ENCODE data around the gene CBY2. TPM values are rescaled to one million over a fixed set of nuclear protein-coding genes. Genes with fewer than 3 reads are reported as not detected.

The CBY2 gene
- total RNA-seq, 1 experiment from 2014 or later: not detected

DNA sequence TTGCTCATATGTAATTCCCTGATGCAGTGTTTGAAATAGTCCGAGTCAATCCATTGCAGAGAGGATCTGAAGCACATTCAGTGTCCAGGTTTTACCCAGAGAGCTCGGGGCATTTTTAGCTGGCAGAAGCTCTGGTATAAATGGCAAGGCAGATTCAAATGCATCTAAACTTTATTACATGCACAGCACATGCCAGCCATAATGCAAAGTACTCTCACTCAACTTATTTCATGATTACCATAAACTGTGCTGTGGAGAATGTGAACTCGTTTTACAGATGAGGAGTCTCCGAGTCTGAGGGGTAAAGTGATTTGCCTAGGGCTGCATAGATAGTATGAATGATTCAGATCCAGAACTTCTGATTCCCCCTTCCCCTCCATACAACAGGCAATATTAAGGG, 13.5 kb upstream of the CBY2 start:
- H3K27ac ChIP-seq: no peak overlapping the region
- no peaks in the 10 kb centered on the region for H3K9me3 ChIP-seq (replicated peaks)
- H3K27me3 ChIP-seq (replicated peaks): no peaks in the 10 kb centered on the region; the same call in 1 of the 2 replicates
- no peaks in the 10 kb centered on the region for H3K36me3 ChIP-seq
- no peak for DNase-seq (ENCODE audit: low read depth in 1 of 2, low spot score in 2 of 2)
- H3K4me1 ChIP-seq (replicated peaks): no peaks in the 10 kb centered on the region
- H3K4me3 ChIP-seq: no peak overlapping the region

GRCh38 chr13:45690636-45691035, 11.5 kb upstream of the CBY2 start:
- Histone ChIP-seq H3K27ac (no peak overlapping the region), H3K4me3 (no peak overlapping the region), H3K9me3 (replicated peaks) (no peaks in the 10 kb centered on the region), H3K4me1 (replicated peaks) (no peaks in the 10 kb centered on the region), H3K27me3 (replicated peaks) (no peaks in the 10 kb centered on the region; the same call in 1 of the 2 replicates), H3K36me3 (no peaks in the 10 kb centered on the region)
- no peak for DNase-seq (ENCODE audit: low read depth in 1 of 2, low spot score in 2 of 2)

GRCh38 chr13:45691251-45691650, 10.9 kb upstream of the CBY2 start:
- Histone ChIP-seq H3K27ac (no peak overlapping the region), H3K4me1 (replicated peaks) (no peaks in the 10 kb centered on the region), H3K4me3 (no peak overlapping the region), H3K9me3 (replicated peaks) (no peaks in the 10 kb centered on the region), H3K36me3 (no peaks in the 10 kb centered on the region), H3K27me3 (replicated peaks) (no peaks in the 10 kb centered on the region; the same call in 1 of the 2 replicates)
- no peak for DNase-seq (ENCODE audit: low read depth in 1 of 2, low spot score in 2 of 2)

DNA sequence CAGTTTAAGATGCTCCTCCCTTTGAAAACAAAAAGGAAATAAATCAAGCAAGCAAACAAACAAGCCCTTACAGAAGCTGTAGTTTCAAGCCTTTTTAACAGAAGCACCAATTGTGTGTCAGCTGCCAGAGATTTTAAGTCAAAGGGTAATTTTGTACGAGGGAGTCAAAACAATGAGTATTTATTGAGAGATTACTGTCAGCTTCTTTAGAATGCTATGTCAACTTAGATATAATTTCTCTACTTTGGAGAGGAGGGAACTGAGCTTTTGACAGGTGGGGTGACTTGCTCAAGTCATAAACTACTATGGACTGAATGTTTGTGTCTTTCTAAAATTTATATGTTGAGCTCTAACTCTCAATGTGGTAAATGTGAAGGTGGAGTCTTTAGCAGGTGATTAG, 10.5 kb upstream of the CBY2 start:
- DNase-seq (ENCODE audit: low read depth in 1 of 2, low spot score in 2 of 2): no peak
- Histone ChIP-seq H3K4me1 (replicated peaks) (no peaks in the 10 kb centered on the region), H3K9me3 (replicated peaks) (no peaks in the 10 kb centered on the region), H3K36me3 (no peaks in the 10 kb centered on the region), H3K4me3 (no peak overlapping the region), H3K27me3 (replicated peaks) (no peaks in the 10 kb centered on the region; the same call in 1 of the 2 replicates), H3K27ac (no peak overlapping the region)

- DNase-seq (ENCODE audit: low read depth in 1 of 2, low spot score in 2 of 2): no peak
- Histone ChIP-seq H3K36me3 (no peaks in the 10 kb centered on the region), H3K27ac (no peak overlapping the region), H3K27me3 (replicated peaks) (peaks cover 18% of the 10 kb centered on the region), H3K4me3 (no peak overlapping the region), H3K9me3 (replicated peaks) (no peaks in the 10 kb centered on the region), H3K4me1 (replicated peaks) (no peaks in the 10 kb centered on the region)
Observed at GRCh38 chr13:45695198-45695730, 6.9 kb upstream of the CBY2 start.

- H3K9me3 ChIP-seq (replicated peaks): no peaks in the 10 kb centered on the region
- no peaks in the 10 kb centered on the region for H3K4me1 ChIP-seq (replicated peaks)
- no peak overlapping the region for H3K27ac ChIP-seq
- DNase-seq (ENCODE audit: low read depth in 1 of 2, low spot score in 2 of 2): no peak
- H3K4me3 ChIP-seq: no peak overlapping the region
- peaks cover 21% of the 10 kb centered on the region for H3K27me3 ChIP-seq (replicated peaks)
- no peaks in the 10 kb centered on the region for H3K36me3 ChIP-seq
Observed at GRCh38 chr13:45696610-45697226, 5.4 kb upstream of the CBY2 start.

GRCh38 chr13:45700971-45701900, 884 bp upstream of the CBY2 start:
- H3K36me3 ChIP-seq: no peaks in the 10 kb centered on the region
- no peak overlapping the region for H3K4me3 ChIP-seq
- H3K9me3 ChIP-seq (replicated peaks): no peaks in the 10 kb centered on the region
- DNase-seq (ENCODE audit: low read depth in 1 of 2, low spot score in 2 of 2): no peak
- H3K27ac ChIP-seq: no peak overlapping the region
- H3K4me1 ChIP-seq (replicated peaks): no peaks in the 10 kb centered on the region
- H3K27me3 ChIP-seq (replicated peaks): peaks cover 21% of the 10 kb centered on the region

DNA sequence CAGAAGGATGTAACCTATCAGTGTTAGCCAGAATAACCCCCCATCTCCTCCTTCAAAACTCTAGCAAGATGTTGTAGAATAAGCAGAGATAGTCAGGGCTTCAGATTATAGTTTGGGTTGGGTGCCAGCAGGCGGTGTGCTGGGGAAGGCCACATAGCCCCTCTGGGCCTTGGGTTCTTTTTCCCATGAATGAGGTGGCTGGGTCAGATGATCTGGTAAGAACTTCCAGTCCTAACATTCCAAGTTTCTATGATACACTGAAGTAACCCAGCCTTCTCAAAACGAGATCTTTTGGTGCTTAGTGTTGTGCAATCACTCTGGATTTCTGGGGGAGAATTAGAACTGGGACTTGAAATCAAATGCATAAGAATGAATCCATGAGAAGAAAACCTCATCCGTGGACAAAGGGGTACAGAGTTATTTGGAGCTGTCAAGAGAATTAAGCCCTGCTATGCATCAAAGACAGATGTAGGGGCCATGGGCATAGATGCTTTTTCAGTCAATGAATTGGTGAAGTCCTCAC, 810 bp downstream of the CBY2 start:
- no peak for DNase-seq (ENCODE audit: low read depth in 1 of 2, low spot score in 2 of 2)
- no peaks in the 10 kb centered on the region for H3K36me3 ChIP-seq
- no peaks in the 10 kb centered on the region for H3K4me1 ChIP-seq (replicated peaks)
- no peak overlapping the region for H3K27ac ChIP-seq
- peaks cover 18% of the 10 kb centered on the region for H3K27me3 ChIP-seq (replicated peaks)
- no peak overlapping the region for H3K4me3 ChIP-seq
- no peaks in the 10 kb centered on the region for H3K9me3 ChIP-seq (replicated peaks)

DNA sequence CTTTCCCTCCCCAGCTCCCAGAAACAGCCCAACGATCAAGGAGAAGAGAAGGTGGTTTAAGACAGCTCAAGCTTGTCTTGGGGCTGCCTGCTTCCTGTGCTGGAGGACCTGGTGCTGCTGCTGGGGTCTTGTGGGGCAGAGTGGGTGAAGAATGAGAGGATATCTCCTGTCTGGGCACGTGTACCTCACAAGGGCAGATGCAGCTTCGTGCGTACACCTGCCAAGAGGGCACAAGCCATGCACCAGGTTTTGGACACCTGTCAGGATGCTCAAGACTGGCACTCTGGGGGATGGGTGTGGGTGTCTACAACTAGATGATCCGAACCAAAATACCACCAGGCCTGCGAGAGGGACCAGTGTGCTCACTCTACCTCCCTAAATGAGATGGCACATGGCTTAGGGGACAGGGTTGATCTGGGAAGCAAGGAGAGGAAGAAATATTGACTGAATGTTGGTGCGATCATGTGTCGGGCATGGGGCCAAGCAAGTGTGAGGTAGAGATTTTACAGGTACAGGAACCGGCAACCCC, 2.2 kb downstream of the CBY2 start:
- Histone ChIP-seq H3K4me3 (no peak overlapping the region), H3K27ac (no peak overlapping the region), H3K36me3 (no peaks in the 10 kb centered on the region), H3K27me3 (replicated peaks) (peaks cover 12% of the 10 kb centered on the region; the same call in 1 of the 2 replicates), H3K9me3 (replicated peaks) (no peaks in the 10 kb centered on the region), H3K4me1 (replicated peaks) (no peaks in the 10 kb centered on the region)
- no peak for DNase-seq (ENCODE audit: low read depth in 1 of 2, low spot score in 2 of 2)

GRCh38 chr13:45704854-45705695, 3.0 kb downstream of the CBY2 start:
- no peaks in the 10 kb centered on the region for H3K36me3 ChIP-seq
- H3K27me3 ChIP-seq (replicated peaks): peaks cover 5% of the 10 kb centered on the region; the same call in 1 of the 2 replicates
- no peak overlapping the region for H3K27ac ChIP-seq
- H3K9me3 ChIP-seq (replicated peaks): no peaks in the 10 kb centered on the region
- H3K4me3 ChIP-seq: no peak overlapping the region
- no peak for DNase-seq (ENCODE audit: low read depth in 1 of 2, low spot score in 2 of 2)
- no peaks in the 10 kb centered on the region for H3K4me1 ChIP-seq (replicated peaks)

GRCh38 chr13:45705918-45706317, 3.8 kb downstream of the CBY2 start:
- no peaks in the 10 kb centered on the region for H3K4me1 ChIP-seq (replicated peaks)
- no peak for DNase-seq (ENCODE audit: low read depth in 1 of 2, low spot score in 2 of 2)
- no peaks in the 10 kb centered on the region for H3K9me3 ChIP-seq (replicated peaks)
- H3K27ac ChIP-seq: no peak overlapping the region
- H3K4me3 ChIP-seq: no peak overlapping the region
- H3K27me3 ChIP-seq (replicated peaks): no peaks in the 10 kb centered on the region
- no peaks in the 10 kb centered on the region for H3K36me3 ChIP-seq

- DNase-seq (ENCODE audit: low read depth in 1 of 2, low spot score in 2 of 2): no peak
- no peaks in the 10 kb centered on the region for H3K36me3 ChIP-seq
- no peaks in the 10 kb centered on the region for H3K4me1 ChIP-seq (replicated peaks)
- H3K9me3 ChIP-seq (replicated peaks): no peaks in the 10 kb centered on the region
- no peak overlapping the region for H3K27ac ChIP-seq
- H3K4me3 ChIP-seq: no peak overlapping the region
- no peaks in the 10 kb centered on the region for H3K27me3 ChIP-seq (replicated peaks)
Observed at GRCh38 chr13:45707516-45708100, 5.5 kb downstream of the CBY2 start.

GRCh38 chr13:45711951-45712350, 9.8 kb downstream of the CBY2 start:
- no peaks in the 10 kb centered on the region for H3K36me3 ChIP-seq
- H3K27me3 ChIP-seq (replicated peaks): no peaks in the 10 kb centered on the region
- H3K4me1 ChIP-seq (replicated peaks): no peaks in the 10 kb centered on the region
- no peaks in the 10 kb centered on the region for H3K9me3 ChIP-seq (replicated peaks)
- no peak overlapping the region for H3K27ac ChIP-seq
- no peak for DNase-seq (ENCODE audit: low read depth in 1 of 2, low spot score in 2 of 2)
- H3K4me3 ChIP-seq: no peak overlapping the region

Data from SJSA1 (cell line).